ENCODE results near the gene GNGT1.

- TF ChIP-seq BACH2 (CRISPR knock-in tag; IDR thresholded peaks at IDR 0.05; ENCODE audit: borderline replicate concordance) (no peak), ESRRG (CRISPR knock-in tag; IDR thresholded peaks at IDR 0.05) (no peak), SNAI2 (CRISPR knock-in tag; IDR thresholded peaks at IDR 0.05) (no peak), PPARA (CRISPR knock-in tag; IDR thresholded peaks at IDR 0.05; ENCODE audit: borderline replicate concordance) (no peak), ZNF8 (CRISPR knock-in tag; IDR thresholded peaks at IDR 0.05) (no peak), CSDC2 (CRISPR knock-in tag; IDR thresholded peaks at IDR 0.05) (no peak), TSHZ2 (CRISPR knock-in tag; IDR thresholded peaks at IDR 0.05) (no peak), ARNTL (CRISPR knock-in tag; IDR thresholded peaks at IDR 0.05; ENCODE audit: borderline replicate concordance, low read depth) (no peak), TOX (CRISPR knock-in tag; IDR thresholded peaks at IDR 0.05; ENCODE audit: borderline replicate concordance) (no peak), ZFP30 (CRISPR knock-in tag; IDR thresholded peaks at IDR 0.05) (no peak)
- TF ChIP-seq, protein P1, sequence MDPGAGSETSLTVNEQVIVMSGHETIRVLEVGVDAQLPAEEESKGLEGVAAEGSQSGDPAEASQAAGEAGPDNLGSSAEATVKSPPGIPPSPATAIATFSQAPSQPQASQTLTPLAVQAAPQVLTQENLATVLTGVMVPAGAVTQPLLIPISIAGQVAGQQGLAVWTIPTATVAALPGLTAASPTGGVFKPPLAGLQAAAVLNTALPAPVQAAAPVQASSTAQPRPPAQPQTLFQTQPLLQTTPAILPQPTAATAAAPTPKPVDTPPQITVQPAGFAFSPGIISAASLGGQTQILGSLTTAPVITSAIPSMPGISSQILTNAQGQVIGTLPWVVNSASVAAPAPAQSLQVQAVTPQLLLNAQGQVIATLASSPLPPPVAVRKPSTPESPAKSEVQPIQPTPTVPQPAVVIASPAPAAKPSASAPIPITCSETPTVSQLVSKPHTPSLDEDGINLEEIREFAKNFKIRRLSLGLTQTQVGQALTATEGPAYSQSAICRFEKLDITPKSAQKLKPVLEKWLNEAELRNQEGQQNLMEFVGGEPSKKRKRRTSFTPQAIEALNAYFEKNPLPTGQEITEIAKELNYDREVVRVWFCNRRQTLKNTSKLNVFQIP (CRISPR knock-in tag; IDR thresholded peaks at IDR 0.05; ENCODE audit: borderline replicate concordance, low read depth) = no peak
- TF ChIP-seq, protein P2, sequence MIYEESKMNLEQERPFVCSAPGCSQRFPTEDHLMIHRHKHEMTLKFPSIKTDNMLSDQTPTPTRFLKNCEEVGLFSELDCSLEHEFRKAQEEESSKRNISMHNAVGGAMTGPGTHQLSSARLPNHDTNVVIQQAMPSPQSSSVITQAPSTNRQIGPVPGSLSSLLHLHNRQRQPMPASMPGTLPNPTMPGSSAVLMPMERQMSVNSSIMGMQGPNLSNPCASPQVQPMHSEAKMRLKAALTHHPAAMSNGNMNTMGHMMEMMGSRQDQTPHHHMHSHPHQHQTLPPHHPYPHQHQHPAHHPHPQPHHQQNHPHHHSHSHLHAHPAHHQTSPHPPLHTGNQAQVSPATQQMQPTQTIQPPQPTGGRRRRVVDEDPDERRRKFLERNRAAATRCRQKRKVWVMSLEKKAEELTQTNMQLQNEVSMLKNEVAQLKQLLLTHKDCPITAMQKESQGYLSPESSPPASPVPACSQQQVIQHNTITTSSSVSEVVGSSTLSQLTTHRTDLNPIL (CRISPR knock-in tag; IDR thresholded peaks at IDR 0.05; ENCODE audit: low read depth) = no peak
Measured at GRCh38 chr7:93897680-93898079, 8.7 kb upstream of the GNGT1 start.

All from SK-N-SH treated with all-trans-retinoic acid at 6 μM for 48 hours (cell line).